ENCODE results near the gene PNMA8A. TPM values are rescaled to one million over a fixed set of nuclear protein-coding genes. Genes with fewer than 3 reads are reported as not detected.
A peak's percentile ranks its signal among the peaks of the same experiment; 100 is the strongest.

PNMA8A gene
- polyA plus RNA-seq, 1 donor (not counting 4 experiments of a cell fraction or from before 2014, with no cell fraction given) = 0.24 TPM

DNA sequence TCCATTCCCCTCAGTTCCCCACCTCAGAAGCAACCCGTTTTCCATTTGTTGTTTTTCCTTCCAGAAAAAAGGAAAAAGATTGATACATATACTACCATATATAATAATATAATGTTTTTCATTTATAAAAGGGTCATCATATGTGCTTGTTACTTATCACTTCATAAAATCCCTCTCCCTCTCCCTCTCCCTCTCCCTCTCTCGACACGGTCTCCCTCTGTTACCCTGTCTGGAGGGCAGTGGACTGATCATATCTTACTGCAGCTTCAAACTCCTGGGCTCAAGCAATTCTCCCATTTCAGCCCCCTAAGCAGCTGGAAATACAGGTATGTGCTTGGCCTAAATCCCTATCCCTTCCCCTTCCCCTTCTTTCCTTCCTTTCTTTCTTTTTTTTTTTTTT lies 17.1 kb downstream of the PNMA8A start:
- no peaks in the 10 kb centered on the region for H3K36me3 ChIP-seq (ENCODE audit: control insufficient read depth in 2 of 2, extremely low read depth in 1 of 2, insufficient read depth in 2 of 2, low read length in 2 of 2)
- peak overlapping the region; percentile 43 for H2AFZ ChIP-seq (ENCODE audit: control insufficient read depth, low read length)
- H4K20me1 ChIP-seq (ENCODE audit: control insufficient read depth, extremely low read depth, insufficient read depth, low read length) = no peaks in the 10 kb centered on the region
- TF ChIP-seq, protein P1, sequence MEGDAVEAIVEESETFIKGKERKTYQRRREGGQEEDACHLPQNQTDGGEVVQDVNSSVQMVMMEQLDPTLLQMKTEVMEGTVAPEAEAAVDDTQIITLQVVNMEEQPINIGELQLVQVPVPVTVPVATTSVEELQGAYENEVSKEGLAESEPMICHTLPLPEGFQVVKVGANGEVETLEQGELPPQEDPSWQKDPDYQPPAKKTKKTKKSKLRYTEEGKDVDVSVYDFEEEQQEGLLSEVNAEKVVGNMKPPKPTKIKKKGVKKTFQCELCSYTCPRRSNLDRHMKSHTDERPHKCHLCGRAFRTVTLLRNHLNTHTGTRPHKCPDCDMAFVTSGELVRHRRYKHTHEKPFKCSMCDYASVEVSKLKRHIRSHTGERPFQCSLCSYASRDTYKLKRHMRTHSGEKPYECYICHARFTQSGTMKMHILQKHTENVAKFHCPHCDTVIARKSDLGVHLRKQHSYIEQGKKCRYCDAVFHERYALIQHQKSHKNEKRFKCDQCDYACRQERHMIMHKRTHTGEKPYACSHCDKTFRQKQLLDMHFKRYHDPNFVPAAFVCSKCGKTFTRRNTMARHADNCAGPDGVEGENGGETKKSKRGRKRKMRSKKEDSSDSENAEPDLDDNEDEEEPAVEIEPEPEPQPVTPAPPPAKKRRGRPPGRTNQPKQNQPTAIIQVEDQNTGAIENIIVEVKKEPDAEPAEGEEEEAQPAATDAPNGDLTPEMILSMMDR (optimal IDR thresholded peaks at IDR 0.05 in 1 of 3, IDR thresholded peaks at IDR 0.05 in 1 of 3, conservative IDR thresholded peaks at IDR 0.05 in 1 of 3; ENCODE audit: extremely low read depth in 1 of 3, insufficient read depth in 2 of 3, low read length in 3 of 3) = no peak
- TF ChIP-seq EZH2 (IDR thresholded peaks at IDR 0.05; ENCODE audit: low read length) = no peak
- dilution Hi-C loops (cut with MboI; ENCODE audit: extremely low pct_ligation_motif_present, low sequenced_read_pairs) = no loop called here
- FAIRE-seq (no peak), DNase-seq (ENCODE audit: low read depth, low spot score) (no peak)
- H3K9me1 ChIP-seq (ENCODE audit: control insufficient read depth, extremely low read depth, insufficient read depth, low read length) = no peaks in the 10 kb centered on the region
- H3K27me3 ChIP-seq (ENCODE audit: control insufficient read depth, extremely low read depth, insufficient read depth, low read length) = no peaks in the 10 kb centered on the region
- H3K4me3 ChIP-seq (ENCODE audit: control insufficient read depth in 2 of 3, extremely low read depth in 1 of 3, insufficient read depth in 2 of 3, low read depth in 1 of 3, low read length in 3 of 3) = peak overlapping the region in 1 of 3 experiments; percentile 32
- no peaks in the 10 kb centered on the region for H3K9me3 ChIP-seq (ENCODE audit: control insufficient read depth, low read depth, low read length)
- peaks cover 28% of the 10 kb centered on the region for H3K4me1 ChIP-seq (ENCODE audit: control insufficient read depth, extremely low read depth, insufficient read depth, low read length)
- H3K79me2 ChIP-seq (ENCODE audit: control insufficient read depth, insufficient read depth, low read length) = no peaks in the 10 kb centered on the region
- peak overlapping the region; percentile 82 for H3K4me2 ChIP-seq (ENCODE audit: control insufficient read depth, extremely low read depth, insufficient read depth, low read depth, low read length)
- H3K27ac ChIP-seq (ENCODE audit: control insufficient read depth, insufficient read depth, low read length) = peak overlapping the region; percentile 49
- peak overlapping the region; percentile 22 for H3K9ac ChIP-seq (ENCODE audit: control insufficient read depth, extremely low read depth, insufficient read depth, low read length)

DNA sequence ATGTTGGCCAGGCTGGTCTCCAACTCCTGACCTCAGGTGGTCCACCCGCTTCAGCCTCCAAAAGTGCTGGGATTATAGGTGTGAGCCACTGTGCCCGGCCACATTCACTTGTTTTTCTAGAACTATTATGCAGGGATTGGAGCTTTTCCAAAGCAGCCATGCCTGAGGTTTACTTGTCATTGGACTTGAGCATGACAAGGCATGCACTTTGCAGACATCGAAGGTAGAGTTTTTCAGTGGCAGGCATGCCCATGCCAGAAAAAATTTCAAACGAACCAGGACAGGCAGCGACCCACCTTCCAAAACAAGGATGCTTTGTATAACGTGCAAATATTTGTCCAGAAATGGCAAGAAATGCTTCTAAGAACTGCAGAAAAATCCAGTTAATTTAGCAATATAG lies 17.7 kb downstream of the PNMA8A start:
- H3K9me1 ChIP-seq (ENCODE audit: control insufficient read depth, extremely low read depth, insufficient read depth, low read length) = no peaks in the 10 kb centered on the region
- peak overlapping the region; percentile 82 for H3K4me2 ChIP-seq (ENCODE audit: control insufficient read depth, extremely low read depth, insufficient read depth, low read depth, low read length)
- no peaks in the 10 kb centered on the region for H3K79me2 ChIP-seq (ENCODE audit: control insufficient read depth, insufficient read depth, low read length)
- H2AFZ ChIP-seq (ENCODE audit: control insufficient read depth, low read length) = no peak overlapping the region
- TF ChIP-seq, protein P1 (optimal IDR thresholded peaks at IDR 0.05 in 1 of 3, IDR thresholded peaks at IDR 0.05 in 1 of 3, conservative IDR thresholded peaks at IDR 0.05 in 1 of 3; ENCODE audit: extremely low read depth in 1 of 3, insufficient read depth in 2 of 3, low read length in 3 of 3) = no peak
- TF ChIP-seq EZH2 (IDR thresholded peaks at IDR 0.05; ENCODE audit: low read length) = no peak
- peak overlapping the region; percentile 22 for H3K9ac ChIP-seq (ENCODE audit: control insufficient read depth, extremely low read depth, insufficient read depth, low read length)
- no peaks in the 10 kb centered on the region for H3K9me3 ChIP-seq (ENCODE audit: control insufficient read depth, low read depth, low read length)
- H4K20me1 ChIP-seq (ENCODE audit: control insufficient read depth, extremely low read depth, insufficient read depth, low read length) = no peaks in the 10 kb centered on the region
- FAIRE-seq = peak; percentile 99
- H3K36me3 ChIP-seq (ENCODE audit: control insufficient read depth in 2 of 2, extremely low read depth in 1 of 2, insufficient read depth in 2 of 2, low read length in 2 of 2) = no peaks in the 10 kb centered on the region
- H3K27me3 ChIP-seq (ENCODE audit: control insufficient read depth, extremely low read depth, insufficient read depth, low read length) = no peaks in the 10 kb centered on the region
- H3K4me1 ChIP-seq (ENCODE audit: control insufficient read depth, extremely low read depth, insufficient read depth, low read length) = peaks cover 28% of the 10 kb centered on the region
- peak overlapping the region in 1 of 3 experiments; percentile 32 for H3K4me3 ChIP-seq (ENCODE audit: control insufficient read depth in 2 of 3, extremely low read depth in 1 of 3, insufficient read depth in 2 of 3, low read depth in 1 of 3, low read length in 3 of 3)
- dilution Hi-C loops (cut with MboI; ENCODE audit: extremely low pct_ligation_motif_present, low sequenced_read_pairs) = no loop called here
- DNase-seq (ENCODE audit: low read depth, low spot score) = peak; percentile 83
- peak overlapping the region; percentile 49 for H3K27ac ChIP-seq (ENCODE audit: control insufficient read depth, insufficient read depth, low read length)

All from keratinocyte (primary cell).